Right lobe of liver (tissue), 6 donors: ENCODE measurements around the gene STK38L. TPM values are rescaled to one million over a fixed set of nuclear protein-coding genes. Genes with fewer than 3 reads are reported as not detected.

ENCODE experiments used
- ATAC-seq, 4 donors: fragments of 200-7000 bp; cut with Tn5 transposase; one replicate each; pipeline ENCODE4 v1.9.1; 2020; ENCODE audit warnings: mild to moderate bottlenecking in 4 of 4, moderate library complexity in 4 of 4
- DNase-seq, 3 donors: peaks; one replicate each; pipeline ENCODE4 v3.0.0-alpha.2; 2020
- H3K27ac ChIP-seq, 3 donors: fragments of 200-600 bp; one replicate each; pipeline ENCODE4 v1.8.0; 2022
- H3K27me3 ChIP-seq, 2 donors: fragments of 200-600 bp; one replicate each; pipeline ENCODE4 v1.8.0; 2022
- H3K36me3 ChIP-seq, 4 donors: fragments of 200-600 bp; sonication (generic) in 1 of 4; one replicate each; pipeline versions ENCODE4 v1.5.1 to v1.8.0; 2017 to 2022; ENCODE audit warnings: control low read depth in 1 of 4
- H3K4me1 ChIP-seq, 4 donors: fragments of 200-600 bp; sonication (generic) in 1 of 4; one replicate each; pipeline versions ENCODE4 v1.5.1 to v1.8.0; 2017 to 2022; ENCODE audit warnings: control low read depth in 1 of 4
- H3K4me3 ChIP-seq, 3 donors: fragments of 200-600 bp; one replicate each; pipeline ENCODE4 v1.8.0; 2022
- H3K9me3 ChIP-seq, 4 donors: fragments of 200-600 bp; sonication (generic) in 1 of 4; one replicate each; pipeline versions ENCODE4 v1.5.1 to v1.8.0; 2017 to 2022; ENCODE audit warnings: control low read depth in 1 of 4
- CTCF ChIP-seq, 4 donors: fragments of 200-600 bp in 3 of 4; fragments of 450-650 bp in 1 of 4; IDR thresholded peaks; one replicate each; pipeline versions ENCODE4 v1.5.1 to v1.8.0; 2016 to 2022; ENCODE audit warnings: antibody characterized with exemption in 4 of 4, mild to moderate bottlenecking in 2 of 4
- POLR2A ChIP-seq: fragments of 450-650 bp; IDR thresholded peaks from one replicate; pipeline ENCODE4 v1.6.1; 2017; ENCODE audit warnings: antibody characterized with exemption, mild to moderate bottlenecking
- WGBS: methylation state at CpG from one replicate; pipeline ENCODE4 v1.1.6; 2018; ENCODE audit warnings: low coverage, low lambda C conversion rate; ENCODE audit not compliant: insufficient coverage; ENCODE audit errors: missing lambda C conversion rate; 5-methylcytosine and 5-hydroxymethylcytosine counted together
- intact Hi-C, 2 donors: fragments of 100-400 bp; cut with DNase I; formaldehyde crosslinking; loops; one replicate each; pipeline versions ENCODE4 v1.11.2 to v1.14.1; 2022
- total RNA-seq, 6 experiments: library from RNA; depleted of rRNA in 2 of 6; stranded (reverse); fragments of >200 nt in 2 of 6; fragmentation: NEBNext Ultra II Directional in 3 of 6; extraction: Animal tissue kit (Norgen Biotek cat#: 25700) in 3 of 6; gene quantifications; one replicate each; pipeline versions ENCODE4 v1.1.0 to v1.2.4, GENCODE V29; 2016 to 2023
- donor health status: DM: no; HTN: yes; CAD: no.
- donor health status: DM: no; HTN: no; CAD: no.
- donor health status: DM: no; HTN: no; CAD: no.
- donor health status: DM: no; HTN: yes; CAD: no.
- donor health status: DM: no; HTN: yes; CAD: no.

Gene STK38L
- total RNA-seq, 6 experiments from 2014 or later: 6.0 to 18.1 (median 7.3) TPM

DNA sequence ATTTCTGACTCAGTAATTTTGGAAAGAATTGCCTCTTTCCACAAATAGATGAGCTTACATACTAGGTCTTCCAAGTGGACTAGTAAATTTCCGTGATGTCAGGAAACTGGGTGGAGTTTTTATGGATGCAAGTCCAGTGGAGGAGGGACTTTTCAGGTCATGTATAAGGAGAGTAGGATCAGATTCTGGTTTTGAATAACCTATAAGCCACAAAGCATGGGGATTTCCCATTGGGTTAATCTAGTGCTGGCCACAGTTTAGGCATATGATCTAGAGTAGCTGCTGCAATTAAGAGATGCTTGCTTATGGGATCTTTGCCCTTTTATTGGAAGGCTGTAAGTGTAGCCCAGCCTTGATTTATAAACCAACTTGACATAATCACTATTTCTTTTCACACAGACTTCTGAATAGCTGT lies 33.8 kb downstream of the STK38L start:
- no peaks in the 10 kb centered on the region for H3K27me3 ChIP-seq
- WGBS: 21% methylated on average over 1 of the region's 1 CpG
- H3K27ac ChIP-seq: peak overlapping the region in 2 of 3 donors; percentile 55 to 60
- H3K4me3 ChIP-seq: no peak overlapping the region
- no peaks in the 10 kb centered on the region for H3K36me3 ChIP-seq
- DNase-seq (peak in 1 of 3 donors; percentile 55), ATAC-seq (peak; percentile 71 to 90 (median 88))
- no peaks in the 10 kb centered on the region for H3K9me3 ChIP-seq
- no peak for TF ChIP-seq POLR2A
- TF ChIP-seq CTCF (IDR thresholded peaks at IDR 0.05): no peak
- H3K4me1 ChIP-seq: peaks cover 0 to 15% (median 4%) of the 10 kb centered on the region in 4 donors
- intact Hi-C loops: no loop called here

DNA sequence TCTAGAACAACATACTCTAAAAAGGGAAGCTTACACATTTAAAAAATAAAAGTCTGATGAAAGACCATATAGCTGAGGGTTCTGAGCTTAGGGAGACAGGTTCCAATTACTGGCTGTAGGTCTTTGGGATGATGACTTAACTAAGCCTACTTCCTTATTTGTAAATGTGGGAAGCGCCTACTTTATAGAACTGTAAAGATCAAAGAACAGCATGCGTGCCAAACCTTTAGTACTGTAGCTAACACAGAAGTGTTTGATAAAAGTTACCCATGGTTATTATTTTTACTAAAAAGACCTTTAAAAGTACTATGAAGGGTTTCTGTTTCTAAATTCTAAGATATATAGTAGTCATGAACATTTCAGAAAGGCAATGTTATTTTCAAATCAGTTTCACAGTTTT lies 35.7 kb downstream of the STK38L start:
- H3K4me1 ChIP-seq: peaks cover 0 to 8% (median 0%) of the 10 kb centered on the region in 4 donors

DNA sequence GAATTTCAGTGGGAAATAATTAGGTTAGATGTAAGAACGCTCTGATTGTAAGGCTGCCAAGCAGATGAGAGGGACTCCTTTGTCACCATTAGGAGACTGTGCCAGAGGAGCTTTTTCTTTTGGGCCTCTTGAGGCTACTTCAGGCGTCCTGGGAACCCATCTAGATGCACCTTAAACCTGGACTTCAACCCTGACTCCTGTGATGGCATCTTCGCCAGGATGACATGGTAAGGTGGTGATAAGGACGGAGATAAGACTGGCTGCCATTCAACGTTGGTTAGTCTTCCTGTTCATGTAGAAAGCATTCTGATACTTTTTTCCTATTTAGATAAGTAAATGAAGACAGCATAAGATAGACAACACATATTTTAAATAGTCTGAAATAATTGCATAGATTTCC lies 36.3 kb downstream of the STK38L start:
- Histone ChIP-seq H3K4me3 (no peak overlapping the region), H3K4me1 (peaks cover 0 to 8% (median 0%) of the 10 kb centered on the region in 4 donors), H3K27ac (no peak overlapping the region), H3K27me3 (no peaks in the 10 kb centered on the region), H3K9me3 (no peaks in the 10 kb centered on the region), H3K36me3 (no peaks in the 10 kb centered on the region)
- 73% methylated on average over 5 of the region's 5 CpGs for WGBS
- DNase-seq (no peak), ATAC-seq (no peak)
- no peak for TF ChIP-seq CTCF (IDR thresholded peaks at IDR 0.05)
- TF ChIP-seq POLR2A: no peak
- intact Hi-C loops: no loop called here

More for the DNA sequence above, 35.7 kb downstream of the STK38L start:
- TF ChIP-seq POLR2A (no peak), CTCF (IDR thresholded peaks at IDR 0.05) (no peak)
- WGBS: 45% methylated on average over 2 of the region's 2 CpGs
- Histone ChIP-seq H3K9me3 (no peaks in the 10 kb centered on the region), H3K27me3 (no peaks in the 10 kb centered on the region), H3K27ac (no peak overlapping the region), H3K36me3 (no peaks in the 10 kb centered on the region), H3K4me3 (no peak overlapping the region)
- peak in 1 of 4 donors; percentile 8 for ATAC-seq
- intact Hi-C loops: no loop called here
- DNase-seq: no peak

DNA sequence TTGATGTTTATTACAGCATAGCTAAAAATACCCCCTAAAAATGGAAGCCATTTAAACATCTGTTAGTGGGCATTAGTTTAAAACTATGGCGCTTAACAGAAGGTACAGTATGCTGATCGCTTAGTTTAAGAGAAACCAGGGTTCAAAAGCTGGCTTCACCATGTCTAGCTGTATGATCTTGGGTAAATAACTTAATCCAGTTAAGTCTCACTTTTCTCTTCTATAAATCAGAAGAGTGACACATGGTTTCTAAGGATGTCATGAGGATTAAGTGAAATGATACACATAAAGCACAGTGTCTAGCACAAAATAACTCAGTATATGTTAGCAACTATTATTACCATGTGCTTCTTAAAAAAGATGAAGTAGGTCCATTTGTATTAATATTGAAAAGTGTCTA lies 38.7 kb downstream of the STK38L start:
- intact Hi-C loops: no loop called here
- 95% methylated on average over 2 of the region's 2 CpGs for WGBS
- ATAC-seq (no peak), DNase-seq (no peak)
- H3K9me3 ChIP-seq: no peaks in the 10 kb centered on the region
- peaks cover 0 to 1% (median 0%) of the 10 kb centered on the region in 4 donors for H3K4me1 ChIP-seq
- no peaks in the 10 kb centered on the region for H3K27me3 ChIP-seq
- no peak overlapping the region for H3K27ac ChIP-seq
- no peaks in the 10 kb centered on the region for H3K36me3 ChIP-seq
- H3K4me3 ChIP-seq: no peak overlapping the region
- no peak for TF ChIP-seq CTCF (IDR thresholded peaks at IDR 0.05)
- TF ChIP-seq POLR2A: no peak

- H3K4me1 ChIP-seq: no peaks in the 10 kb centered on the region
- H3K4me3 ChIP-seq: no peak overlapping the region
- TF ChIP-seq POLR2A (no peak), CTCF (IDR thresholded peaks at IDR 0.05) (no peak)
- H3K36me3 ChIP-seq: no peaks in the 10 kb centered on the region
- DNase-seq (no peak), ATAC-seq (no peak)
- intact Hi-C loops: no loop called here
- no peaks in the 10 kb centered on the region for H3K27me3 ChIP-seq
- WGBS: 100% methylated on average over 1 of the region's 3 CpGs
- H3K27ac ChIP-seq: no peak overlapping the region
- H3K9me3 ChIP-seq: no peaks in the 10 kb centered on the region
These were observed 39.9 kb downstream of the STK38L start for GRCh38 chr12:27284021-27284420.
